Measurements from ENCODE around the gene ZYX. TPM values are rescaled to one million over a fixed set of nuclear protein-coding genes. Genes with fewer than 3 reads are reported as not detected.

Gene ZYX
- total and polyA plus RNA-seq, 2 of the 13 experiments (the other 11 are each of a cell fraction or from before 2014, with no cell fraction given): 9.9 to 13.7 TPM

GRCh38 chr7:143406002-143406357 lies 24.8 kb downstream of the ZYX start:
- no TSS peak for BruUV-seq (replicated peaks)
- Histone ChIP-seq H3K4me3 (replicated peaks in 1 of 3; ENCODE audit: insufficient read depth in 1 of 3, low read depth in 2 of 3, low read length in 3 of 3) (no peak overlapping the region), H3K27ac (ENCODE audit: extremely low read length, insufficient read depth, low read length) (no peak overlapping the region), H3K9ac (ENCODE audit: insufficient read depth, low read depth, low read length) (no peak overlapping the region), H2AFZ (ENCODE audit: low read length) (no peak overlapping the region), H3K27me3 (ENCODE audit: control insufficient read depth in 1 of 2, insufficient read depth in 2 of 2, low read length in 2 of 2) (no peaks in the 10 kb centered on the region; a peak in 1 of 5 replicates), H4K20me1 (ENCODE audit: insufficient read depth, low read length) (no peaks in the 10 kb centered on the region), H3K4me2 (ENCODE audit: low read depth, low read length) (no peak overlapping the region), H3K79me2 (ENCODE audit: insufficient read depth, low read length) (no peaks in the 10 kb centered on the region), H3K9me3 (ENCODE audit: low read length) (no peaks in the 10 kb centered on the region), H3K4me1 (ENCODE audit: insufficient read depth, low read length) (peaks cover 30% of the 10 kb centered on the region), H3K36me3 (replicated peaks in 1 of 2; ENCODE audit: control insufficient read depth in 1 of 2, insufficient read depth in 2 of 2, low read length in 2 of 2) (no peaks in the 10 kb centered on the region)
- intact Hi-C loops (cut with micrococcal nuclease; ENCODE audit: unreplicated experiment) (no loop called here), in situ Hi-C loops (cut with HindIII; ENCODE audit: extremely low pct_ligation_motif_present, low pct_unique_long_range_greater_than_20kb) (no loop called here)
- FAIRE-seq: no peak
- ChIA-PET CTCF (ENCODE audit: low intra/inter-chr PET ratio, low total read pairs) (no interaction called here), POLR2A (interaction anchor here (2.3 kb wide), 1 partner anchor 10 kb away, joined by 8 read pairs; no protein-coding TSS in a partner anchor)
- 93% methylated on average over 3 of the region's 3 CpGs for WGBS (ENCODE audit: low lambda C conversion rate)
- TF ChIP-seq NBN (conservative IDR thresholded peaks at IDR 0.05) (no peak), ZBTB1 (CRISPR knock-in tag; IDR thresholded peaks at IDR 0.05; ENCODE audit: borderline replicate concordance) (no peak), FOXM1 (CRISPR knock-in tag; IDR thresholded peaks at IDR 0.05) (no peak), CEBPB (IDR thresholded peaks at IDR 0.05; ENCODE audit: borderline replicate concordance, low read depth, low read length) (no peak), SIX4 (CRISPR knock-in tag; IDR thresholded peaks at IDR 0.05) (no peak), TRIM24 (CRISPR knock-in tag; IDR thresholded peaks at IDR 0.05) (no peak), ZNF737 (CRISPR knock-in tag; IDR thresholded peaks at IDR 0.05; ENCODE audit: borderline replicate concordance) (no peak), ZNF784 (CRISPR knock-in tag; IDR thresholded peaks at IDR 0.05; ENCODE audit: borderline replicate concordance) (no peak)
- TF ChIP-seq, protein P1, sequence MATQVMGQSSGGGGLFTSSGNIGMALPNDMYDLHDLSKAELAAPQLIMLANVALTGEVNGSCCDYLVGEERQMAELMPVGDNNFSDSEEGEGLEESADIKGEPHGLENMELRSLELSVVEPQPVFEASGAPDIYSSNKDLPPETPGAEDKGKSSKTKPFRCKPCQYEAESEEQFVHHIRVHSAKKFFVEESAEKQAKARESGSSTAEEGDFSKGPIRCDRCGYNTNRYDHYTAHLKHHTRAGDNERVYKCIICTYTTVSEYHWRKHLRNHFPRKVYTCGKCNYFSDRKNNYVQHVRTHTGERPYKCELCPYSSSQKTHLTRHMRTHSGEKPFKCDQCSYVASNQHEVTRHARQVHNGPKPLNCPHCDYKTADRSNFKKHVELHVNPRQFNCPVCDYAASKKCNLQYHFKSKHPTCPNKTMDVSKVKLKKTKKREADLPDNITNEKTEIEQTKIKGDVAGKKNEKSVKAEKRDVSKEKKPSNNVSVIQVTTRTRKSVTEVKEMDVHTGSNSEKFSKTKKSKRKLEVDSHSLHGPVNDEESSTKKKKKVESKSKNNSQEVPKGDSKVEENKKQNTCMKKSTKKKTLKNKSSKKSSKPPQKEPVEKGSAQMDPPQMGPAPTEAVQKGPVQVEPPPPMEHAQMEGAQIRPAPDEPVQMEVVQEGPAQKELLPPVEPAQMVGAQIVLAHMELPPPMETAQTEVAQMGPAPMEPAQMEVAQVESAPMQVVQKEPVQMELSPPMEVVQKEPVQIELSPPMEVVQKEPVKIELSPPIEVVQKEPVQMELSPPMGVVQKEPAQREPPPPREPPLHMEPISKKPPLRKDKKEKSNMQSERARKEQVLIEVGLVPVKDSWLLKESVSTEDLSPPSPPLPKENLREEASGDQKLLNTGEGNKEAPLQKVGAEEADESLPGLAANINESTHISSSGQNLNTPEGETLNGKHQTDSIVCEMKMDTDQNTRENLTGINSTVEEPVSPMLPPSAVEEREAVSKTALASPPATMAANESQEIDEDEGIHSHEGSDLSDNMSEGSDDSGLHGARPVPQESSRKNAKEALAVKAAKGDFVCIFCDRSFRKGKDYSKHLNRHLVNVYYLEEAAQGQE (IDR thresholded peaks at IDR 0.05; ENCODE audit: borderline replicate concordance in 1 of 2, low read depth in 1 of 2, low read length in 2 of 2): no peak
- no peak for DNase-seq (ENCODE audit: low spot score)
- ATAC-seq: no peak

All from HepG2 (cell line).